ENCODE data around the gene TTC6. TPM values are rescaled to one million over a fixed set of nuclear protein-coding genes. Genes with fewer than 3 reads are reported as not detected.

TTC6 gene
- total RNA-seq, 1 experiment from 2014 or later: 0.11 TPM

DNA sequence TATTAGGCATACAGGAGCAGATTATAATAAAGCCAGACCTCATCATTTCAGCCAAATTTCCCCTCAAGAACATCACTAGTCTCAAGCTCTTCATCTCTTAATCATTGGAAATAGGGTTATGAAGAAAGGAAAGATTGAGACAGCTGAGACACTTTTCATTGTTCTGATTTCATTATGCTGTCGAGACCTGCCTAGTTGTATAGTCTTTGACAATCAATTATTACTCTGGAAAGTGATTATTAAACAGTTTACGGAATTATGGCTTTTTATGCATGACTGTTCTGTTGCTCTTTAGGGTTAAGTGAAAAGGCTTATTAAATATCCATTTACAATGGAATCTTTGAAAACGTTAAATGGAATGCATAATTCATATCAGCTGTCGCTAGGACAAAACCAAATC, 48.3 kb downstream of the TTC6 start:
- ChIA-PET CTCF (no interaction called here), POLR2A (ENCODE audit: low non-redundant PET) (no interaction called here)
- no peaks in the 10 kb centered on the region for H3K4me1 ChIP-seq (ENCODE audit: insufficient read depth, low read length, poor library complexity, severe bottlenecking)
- BruUV-seq (replicated peaks): no TSS peak
- no peak overlapping the region for H3K27ac ChIP-seq (ENCODE audit: low read depth, low read length, poor library complexity, severe bottlenecking)
- H3K9me3 ChIP-seq (ENCODE audit: low read depth, low read length, poor library complexity, severe bottlenecking): no peaks in the 10 kb centered on the region
- no peak for TF ChIP-seq EZH2 (IDR thresholded peaks at IDR 0.05; ENCODE audit: borderline replicate concordance, low read depth, low read length, poor library complexity, severe bottlenecking)
- TF ChIP-seq, protein P1, sequence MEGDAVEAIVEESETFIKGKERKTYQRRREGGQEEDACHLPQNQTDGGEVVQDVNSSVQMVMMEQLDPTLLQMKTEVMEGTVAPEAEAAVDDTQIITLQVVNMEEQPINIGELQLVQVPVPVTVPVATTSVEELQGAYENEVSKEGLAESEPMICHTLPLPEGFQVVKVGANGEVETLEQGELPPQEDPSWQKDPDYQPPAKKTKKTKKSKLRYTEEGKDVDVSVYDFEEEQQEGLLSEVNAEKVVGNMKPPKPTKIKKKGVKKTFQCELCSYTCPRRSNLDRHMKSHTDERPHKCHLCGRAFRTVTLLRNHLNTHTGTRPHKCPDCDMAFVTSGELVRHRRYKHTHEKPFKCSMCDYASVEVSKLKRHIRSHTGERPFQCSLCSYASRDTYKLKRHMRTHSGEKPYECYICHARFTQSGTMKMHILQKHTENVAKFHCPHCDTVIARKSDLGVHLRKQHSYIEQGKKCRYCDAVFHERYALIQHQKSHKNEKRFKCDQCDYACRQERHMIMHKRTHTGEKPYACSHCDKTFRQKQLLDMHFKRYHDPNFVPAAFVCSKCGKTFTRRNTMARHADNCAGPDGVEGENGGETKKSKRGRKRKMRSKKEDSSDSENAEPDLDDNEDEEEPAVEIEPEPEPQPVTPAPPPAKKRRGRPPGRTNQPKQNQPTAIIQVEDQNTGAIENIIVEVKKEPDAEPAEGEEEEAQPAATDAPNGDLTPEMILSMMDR (conservative IDR thresholded peaks at IDR 0.05; ENCODE audit: low read depth, low read length): no peak
- H3K36me3 ChIP-seq (ENCODE audit: insufficient read depth, low read length, poor library complexity, severe bottlenecking): no peaks in the 10 kb centered on the region
- H3K27me3 ChIP-seq (replicated peaks; ENCODE audit: insufficient read depth, low read depth, low read length, poor library complexity): no peaks in the 10 kb centered on the region
- no peak for DNase-seq (ENCODE audit: low spot score)
- no peak overlapping the region for H3K4me3 ChIP-seq (ENCODE audit: low read depth, low read length, poor library complexity, severe bottlenecking)
- intact Hi-C loops (cut with micrococcal nuclease; ENCODE audit: unreplicated experiment): no loop called here

Other genes with a start within 250 kb of the TTC6 start
- 4.3 and 7.5 TPM in 2 replicates for gene FOXA1, start 380 bp upstream of the TTC6 start, total RNA-seq (2021)

All from A673 (cell line).